NB4 (cell line): Measurements from ENCODE around the gene COL2A1.

Experiments used
- DNase-seq: peaks from one replicate; pipeline ENCODE4 v3.0.0; 2010; ENCODE audit warnings: low read depth
- H3K4me3 ChIP-seq: one replicate; pipeline ENCODE4 v1.5.1; 2011; ENCODE audit warnings: mild to moderate bottlenecking, low read depth, low read length, moderate library complexity
- CTCF ChIP-seq: IDR thresholded peaks from one replicate; pipeline ENCODE4 v1.5.1; 2012; ENCODE audit warnings: low read depth, low read length
- MYC ChIP-seq: IDR thresholded peaks from 2 replicates; pipeline ENCODE4 v1.6.1; 2011; ENCODE audit warnings: low read depth, low read length
- POLR2A ChIP-seq: IDR thresholded peaks from 2 replicates; pipeline ENCODE4 v1.6.1; 2011; ENCODE audit warnings: mild to moderate bottlenecking; ENCODE audit not compliant: insufficient read length; ENCODE audit errors: extremely low read depth
- TF ChIP-seq, protein P1 (sequence below): IDR thresholded peaks from 2 replicates; pipeline ENCODE4 v1.6.1; 2011; ENCODE audit warnings: low read depth, low read length

The COL2A1 gene

DNA sequence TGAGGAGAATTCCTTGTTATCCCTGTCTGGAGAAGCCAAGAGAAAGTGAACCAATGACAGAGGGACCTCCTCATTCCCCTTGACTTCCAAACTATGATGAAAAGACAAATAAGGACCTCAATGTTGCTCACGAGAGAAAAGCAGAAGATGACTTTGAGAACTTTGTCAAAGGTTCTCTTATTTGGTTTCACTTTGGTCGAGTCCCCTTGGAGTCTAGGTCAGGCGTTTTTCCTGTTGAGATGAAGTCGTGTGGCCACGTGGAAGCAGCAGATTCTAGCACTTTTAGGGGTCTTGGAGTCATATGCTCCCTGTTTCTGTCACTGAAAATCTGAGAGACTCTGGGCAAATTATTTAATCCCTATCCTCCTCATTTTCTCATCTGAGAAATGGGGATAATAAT is 33.8 kb upstream of the COL2A1 start:
- TF ChIP-seq POLR2A: no peak
- no peak for TF ChIP-seq MYC
- TF ChIP-seq, protein P1, sequence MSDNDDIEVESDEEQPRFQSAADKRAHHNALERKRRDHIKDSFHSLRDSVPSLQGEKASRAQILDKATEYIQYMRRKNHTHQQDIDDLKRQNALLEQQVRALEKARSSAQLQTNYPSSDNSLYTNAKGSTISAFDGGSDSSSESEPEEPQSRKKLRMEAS: no peak
- no peak overlapping the region for H3K4me3 ChIP-seq
- DNase-seq: peak; percentile 16

DNA sequence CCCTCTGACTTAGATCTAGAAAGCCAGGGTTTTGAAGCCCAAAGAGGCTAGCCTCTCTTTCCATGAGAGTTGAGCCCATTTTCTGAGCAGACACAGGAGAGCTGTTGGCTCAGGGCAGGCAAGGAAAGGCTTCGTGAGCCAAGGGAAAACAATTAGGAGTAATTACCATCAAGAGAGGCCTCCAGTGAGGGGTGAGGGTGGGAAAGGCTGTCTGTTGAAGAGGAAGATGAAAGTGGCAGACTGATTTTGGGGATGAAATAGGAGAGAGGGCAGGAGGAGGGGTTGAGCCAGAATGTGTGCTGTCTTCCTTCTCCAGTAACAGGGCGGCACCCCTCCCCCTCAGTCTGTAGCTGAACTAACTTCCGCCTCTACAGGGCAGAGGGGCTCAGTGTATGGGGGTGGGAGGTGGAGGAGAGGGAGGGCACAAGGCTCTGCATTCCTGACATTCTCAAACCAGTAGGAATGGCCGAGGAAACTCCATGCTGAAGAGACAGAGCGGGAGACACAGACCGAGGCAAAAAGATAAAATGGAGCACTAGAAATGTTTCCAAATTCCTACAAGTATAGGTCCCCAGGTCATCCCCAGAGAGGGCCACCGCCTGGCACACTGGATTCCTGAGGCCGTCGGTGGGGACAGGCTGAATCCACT is 33.1 kb upstream of the COL2A1 start:
- DNase-seq: no peak
- H3K4me3 ChIP-seq: no peak overlapping the region
- TF ChIP-seq POLR2A (no peak), CTCF (no peak), MYC (no peak)
- TF ChIP-seq, protein P1: no peak

DNA sequence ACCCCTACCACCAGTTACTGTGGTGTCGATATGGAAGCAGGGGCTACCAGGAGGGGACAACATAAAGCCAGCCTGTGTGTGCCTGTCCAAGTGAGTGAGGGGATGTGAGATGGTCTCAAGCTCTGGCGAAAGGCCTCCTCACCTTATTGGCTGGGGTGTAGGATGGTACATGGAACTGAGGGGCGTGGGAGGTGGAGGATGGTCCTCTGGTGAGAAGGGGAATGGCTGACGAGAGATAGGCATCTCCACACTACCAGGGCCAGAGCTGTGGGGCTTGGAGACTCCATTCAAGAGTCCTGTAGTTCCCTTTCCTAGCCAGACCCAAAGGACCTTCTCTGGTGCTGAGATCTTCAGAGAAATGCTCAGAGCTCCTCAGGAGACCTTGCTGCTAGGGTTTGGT is 32.5 kb upstream of the COL2A1 start:
- no peak overlapping the region for H3K4me3 ChIP-seq
- DNase-seq: no peak
- TF ChIP-seq POLR2A (no peak), CTCF (no peak), MYC (no peak)
- TF ChIP-seq, protein P1: no peak

- no peak for DNase-seq
- no peak for TF ChIP-seq MYC
- no peak for TF ChIP-seq POLR2A
- no peak overlapping the region for H3K4me3 ChIP-seq
Observed at GRCh38 chr12:48034835-48035805, 30.8 kb upstream of the COL2A1 start.

DNA sequence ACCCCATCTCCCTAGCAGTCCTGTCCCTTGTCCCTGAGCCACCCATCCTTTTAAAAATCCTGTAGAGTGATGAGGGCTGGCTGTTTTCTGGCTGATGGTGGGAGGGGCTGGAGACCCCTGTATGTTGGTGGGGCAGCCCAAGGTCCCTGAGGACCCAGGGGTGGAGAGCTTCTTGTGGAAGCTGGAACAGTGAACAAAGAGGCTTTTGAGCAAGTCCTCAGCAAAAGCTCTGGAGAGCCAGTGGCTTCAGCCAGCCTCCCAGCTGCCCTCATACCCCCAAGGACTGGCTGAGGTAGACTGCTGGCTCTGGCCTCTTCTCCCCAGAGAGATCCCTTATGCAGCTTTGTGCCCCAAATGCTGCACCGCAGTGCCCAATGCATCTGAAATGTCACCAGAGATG is 29.2 kb upstream of the COL2A1 start:
- TF ChIP-seq MYC (no peak), CTCF (no peak), POLR2A (no peak)
- TF ChIP-seq, protein P1: no peak
- DNase-seq: no peak
- H3K4me3 ChIP-seq: no peak overlapping the region

- no peak overlapping the region for H3K4me3 ChIP-seq
- TF ChIP-seq MYC (no peak), CTCF (no peak), POLR2A (no peak)
- TF ChIP-seq, protein P1: no peak
- no peak for DNase-seq
Observed at GRCh38 chr12:48032597-48032996, 28.3 kb upstream of the COL2A1 start.
